A549 (cell line): ENCODE data around the gene VPS51. TPM values are rescaled to one million over a fixed set of nuclear protein-coding genes. Genes with fewer than 3 reads are reported as not detected.
A peak's percentile ranks its signal among the peaks of the same experiment; 100 is the strongest.

Experiments used
- ATAC-seq, 2 experiments: fragments of 200-7000 bp in 1 of 2; fragments of >200 bp in 1 of 2; cut with Nextera tagmentation in 1 of 2; cut with Tn5 transposase in 1 of 2; 3 replicates each; pipeline versions ENCODE4 v1.8.0 to v1.9.1; 2018 to 2020; ENCODE audit warnings: mild to moderate bottlenecking in 1 of 2, moderate library complexity in 1 of 2
- CTCF ChIA-PET: fragments of 300-600 bp; sonication (Branson Sonifier 250); formaldehyde crosslinking; extraction: SDS; loops from one replicate; lab custom pipeline; 2021; ENCODE audit warnings: antibody characterized with exemption, inconsistent platforms; lab: Yijun Ruan, JAX
- POLR2A ChIA-PET: fragments of 350-600 bp; formaldehyde crosslinking; extraction: SDS; loops from one replicate; lab custom pipeline; 2021; ENCODE audit warnings: antibody characterized with exemption, inconsistent platforms; lab: Yijun Ruan, JAX
- DNase-seq, 2 experiments: peaks; one replicate each; pipeline versions ENCODE4 v3.0.0 to v3.0.0-alpha.2; 2011 to 2016; ENCODE audit warnings: low read depth in 1 of 2, low spot score in 1 of 2
- FAIRE-seq: peaks from 2 replicates; lab custom pipeline; 2011; peaks lifted over from hg19 to GRCh38; lab: Jason Lieb, UNC
- H3K27ac ChIP-seq, 2 experiments: fragments of >200 bp; sonication (Bioruptor Twin); formaldehyde crosslinking; 3 replicates each; pipeline ENCODE4 v1.5.1; 2016 to 2017
- H3K4me1 ChIP-seq: fragments of >200 bp; sonication (Bioruptor Twin); formaldehyde crosslinking; 3 replicates; pipeline ENCODE4 v1.6.1; 2016
- H3K4me2 ChIP-seq: fragments of >200 bp; sonication (Bioruptor Twin); formaldehyde crosslinking; 3 replicates; pipeline ENCODE4 v1.6.1; 2016
- H3K4me3 ChIP-seq: fragments of >200 bp; sonication (Bioruptor Twin); formaldehyde crosslinking; 3 replicates; pipeline ENCODE4 v1.5.1; 2016
- H3K9me3 ChIP-seq: fragments of >200 bp; sonication (Bioruptor Twin); formaldehyde crosslinking; 3 replicates; pipeline ENCODE4 v1.6.1; 2016
- BHLHE40 ChIP-seq: IDR thresholded peaks from 2 replicates; pipeline ENCODE4 v1.6.1; 2012; ENCODE audit warnings: low read depth, low read length, inconsistent platforms
- CBX2 ChIP-seq: fragments of 200-600 bp; sonication (generic); IDR thresholded peaks from 2 replicates; pipeline ENCODE4 v1.6.1; 2016; ENCODE audit warnings: low read depth, mild to moderate bottlenecking, borderline replicate concordance
- CBX8 ChIP-seq: fragments of 200-600 bp; sonication (generic); IDR thresholded peaks from 2 replicates; pipeline ENCODE4 v1.6.1; 2016
- CHD2 ChIP-seq: fragments of 150-350 bp; IDR thresholded peaks from 2 replicates; pipeline ENCODE4 v1.6.1; 2014; ENCODE audit warnings: low read length; ENCODE audit not compliant: partially characterized antibody
- EHF ChIP-seq: fragments of 250-450 bp; sonication (Bioruptor Pico); IDR thresholded peaks from 2 replicates; pipeline ENCODE4 v1.5.0; 2020; ENCODE audit warnings: mild to moderate bottlenecking
- FOSB ChIP-seq: fragments of 250-450 bp; sonication (Bioruptor Pico); IDR thresholded peaks from 2 replicates; pipeline ENCODE4 v1.5.0; 2020; ENCODE audit warnings: mild to moderate bottlenecking, moderate library complexity
- FOXS1 ChIP-seq: fragments of 250-450 bp; sonication (Bioruptor Pico); IDR thresholded peaks from 2 replicates; pipeline ENCODE4 v1.5.0; 2020; ENCODE audit warnings: mild to moderate bottlenecking, moderate library complexity
- HES2 ChIP-seq: fragments of >200 bp; sonication (Bioruptor Twin); formaldehyde crosslinking; IDR thresholded peaks from 2 replicates; pipeline ENCODE4 v1.6.1; 2016
- HEYL ChIP-seq: fragments of 250-450 bp; sonication (Bioruptor Pico); IDR thresholded peaks from 2 replicates; pipeline ENCODE4 v1.8.0; 2021; ENCODE audit warnings: mild to moderate bottlenecking, moderate library complexity
- HOXA7 ChIP-seq: fragments of 250-450 bp; sonication (Bioruptor Pico); IDR thresholded peaks from 2 replicates; pipeline ENCODE4 v1.5.0; 2020; ENCODE audit warnings: mild to moderate bottlenecking, moderate library complexity
- JUN ChIP-seq, 2 experiments: fragments of >200 bp; sonication (Bioruptor Twin); formaldehyde crosslinking; IDR thresholded peaks; 2 replicates in 1 of 2; 3 replicates in 1 of 2; pipeline ENCODE4 v1.6.1; 2016 to 2017
- MAX ChIP-seq: IDR thresholded peaks from 2 replicates; pipeline ENCODE4 v1.6.1; 2012
- MYC ChIP-seq: IDR thresholded peaks from 2 replicates; pipeline ENCODE4 v1.6.1; 2012; ENCODE audit warnings: mild to moderate bottlenecking, inconsistent platforms, low read length, improper control_type of control experiment, borderline replicate concordance
- NFE2L2 ChIP-seq: fragments of 150-350 bp; conservative IDR thresholded peaks from 2 replicates; pipeline ENCODE4 v1.6.1; 2014; ENCODE audit warnings: low read length
- NR3C1 ChIP-seq: fragments of >200 bp; sonication (Bioruptor Twin); formaldehyde crosslinking; IDR thresholded peaks from 3 replicates; pipeline ENCODE4 v1.6.1; 2017
- PHF8 ChIP-seq: fragments of 200-600 bp; sonication (generic); IDR thresholded peaks from 2 replicates; pipeline ENCODE4 v1.6.1; 2016; ENCODE audit warnings: low read depth, mild to moderate bottlenecking, antibody characterized with exemption, moderate library complexity, borderline replicate concordance
- POLR2A ChIP-seq: IDR thresholded peaks from 2 replicates; pipeline ENCODE4 v1.6.1; 2012; ENCODE audit warnings: mild to moderate bottlenecking, low read length
- POLR2AphosphoS2 ChIP-seq: conservative IDR thresholded peaks from 2 replicates; pipeline ENCODE4 v1.6.1; 2012; ENCODE audit warnings: low read length, improper control_type of control experiment, inconsistent platforms
- RAD21 ChIP-seq, 2 experiments: fragments of >200 bp in 1 of 2; sonication (Bioruptor Twin) in 1 of 2; formaldehyde crosslinking in 1 of 2; IDR thresholded peaks in 1 of 2; conservative IDR thresholded peaks in 1 of 2; 2 replicates in 1 of 2; 3 replicates in 1 of 2; pipeline ENCODE4 v1.6.1; 2012 to 2018; ENCODE audit warnings: inconsistent platforms in 1 of 2
- RARB ChIP-seq: fragments of 250-450 bp; sonication (Bioruptor Pico); IDR thresholded peaks from 2 replicates; pipeline ENCODE4 v1.8.0; 2021; ENCODE audit warnings: mild to moderate bottlenecking, moderate library complexity
- RNF2 ChIP-seq: fragments of 200-600 bp; sonication (generic); IDR thresholded peaks from 2 replicates; pipeline ENCODE4 v1.6.1; 2016; ENCODE audit warnings: low read depth, mild to moderate bottlenecking, antibody characterized with exemption, moderate library complexity, borderline replicate concordance
- TFCP2L1 ChIP-seq: fragments of 250-450 bp; sonication (Bioruptor Pico); IDR thresholded peaks from 2 replicates; pipeline ENCODE4 v1.5.0; 2021; ENCODE audit warnings: mild to moderate bottlenecking
- TP53 ChIP-seq: fragments of 250-450 bp; sonication (Bioruptor Pico); IDR thresholded peaks from 2 replicates; pipeline ENCODE4 v1.5.0; 2021; ENCODE audit warnings: mild to moderate bottlenecking, moderate library complexity
- ZFP36 ChIP-seq: fragments of 450-650 bp; IDR thresholded peaks from 2 replicates; pipeline ENCODE4 v1.6.1; 2014; ENCODE audit warnings: borderline replicate concordance; ENCODE audit not compliant: partially characterized antibody
- WGBS: methylation state at CpG from one replicate; pipeline ENCODE4 v1.1.6; 2017; ENCODE audit errors: missing lambda C conversion rate; 5-methylcytosine and 5-hydroxymethylcytosine counted together
- polyA plus RNA-seq, 4 experiments: library from polyadenylated mRNA; depleted of rRNA in 3 of 4; stranded (reverse); fragments of >200 nt; fragmentation: RNase III in 1 of 4; extraction: RNeasy Plus Mini Kit Qiagen cat#74134 plus additional on column Dnase treatment in 1 of 4; gene quantifications; 2 replicates in 3 of 4; 3 replicates in 1 of 4; pipeline ENCODE4 v1.2.3, GENCODE V29; 2011 to 2017
- TF ChIP-seq, protein P1 (sequence below): IDR thresholded peaks from 2 replicates; pipeline ENCODE4 v1.6.1; 2012; ENCODE audit warnings: low read depth, borderline replicate concordance
- TF ChIP-seq, protein P2 (sequence below): fragments of 250-450 bp; sonication (Bioruptor Pico); IDR thresholded peaks from 2 replicates; pipeline ENCODE4 v1.5.0; 2020; ENCODE audit warnings: low read depth, mild to moderate bottlenecking, moderate library complexity

The VPS51 gene
- polyA plus RNA-seq, 2 of the 4 experiments (the other 2 are of a cell fraction) = 37.2 to 51.0 TPM

DNA sequence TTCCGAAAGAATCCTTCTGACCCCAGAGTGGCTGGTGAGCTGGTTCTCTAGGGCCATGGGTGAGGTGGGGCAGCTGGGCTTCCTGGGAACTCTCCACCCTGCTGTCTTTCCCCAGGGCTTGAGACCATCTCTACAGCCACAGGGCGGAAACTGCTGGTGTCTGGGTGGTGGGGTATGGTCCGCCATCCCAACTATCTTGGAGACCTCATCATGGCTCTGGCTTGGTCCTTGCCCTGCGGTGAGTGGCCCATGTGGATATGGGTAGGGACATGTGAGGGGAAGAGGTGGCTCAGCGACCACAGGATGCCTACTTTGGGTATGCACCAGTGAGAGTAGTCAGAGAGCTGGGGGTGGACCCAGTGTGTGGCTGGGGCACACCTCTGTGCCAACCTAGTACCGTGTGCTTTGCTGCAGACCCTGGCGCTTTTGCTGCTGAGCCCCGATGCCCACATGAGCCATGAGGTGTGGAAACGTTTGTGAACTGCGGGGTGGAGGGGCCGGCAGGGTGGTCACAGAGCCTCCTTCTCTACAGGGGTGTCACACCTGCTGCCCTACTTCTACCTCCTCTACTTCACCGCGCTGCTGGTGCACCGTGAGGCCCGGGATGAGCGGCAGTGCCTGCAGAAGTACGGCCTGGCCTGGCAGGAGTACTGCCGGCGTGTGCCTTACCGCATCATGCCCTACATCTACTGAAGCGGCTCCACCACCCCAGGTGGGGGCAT is 19.5 kb downstream of the VPS51 start (continued):
- TF ChIP-seq MAX (0 out of 2 replicates have a peak, but pooled peaks have one; percentile 12), FOSB (CRISPR knock-in tag) (no peak)

DNA sequence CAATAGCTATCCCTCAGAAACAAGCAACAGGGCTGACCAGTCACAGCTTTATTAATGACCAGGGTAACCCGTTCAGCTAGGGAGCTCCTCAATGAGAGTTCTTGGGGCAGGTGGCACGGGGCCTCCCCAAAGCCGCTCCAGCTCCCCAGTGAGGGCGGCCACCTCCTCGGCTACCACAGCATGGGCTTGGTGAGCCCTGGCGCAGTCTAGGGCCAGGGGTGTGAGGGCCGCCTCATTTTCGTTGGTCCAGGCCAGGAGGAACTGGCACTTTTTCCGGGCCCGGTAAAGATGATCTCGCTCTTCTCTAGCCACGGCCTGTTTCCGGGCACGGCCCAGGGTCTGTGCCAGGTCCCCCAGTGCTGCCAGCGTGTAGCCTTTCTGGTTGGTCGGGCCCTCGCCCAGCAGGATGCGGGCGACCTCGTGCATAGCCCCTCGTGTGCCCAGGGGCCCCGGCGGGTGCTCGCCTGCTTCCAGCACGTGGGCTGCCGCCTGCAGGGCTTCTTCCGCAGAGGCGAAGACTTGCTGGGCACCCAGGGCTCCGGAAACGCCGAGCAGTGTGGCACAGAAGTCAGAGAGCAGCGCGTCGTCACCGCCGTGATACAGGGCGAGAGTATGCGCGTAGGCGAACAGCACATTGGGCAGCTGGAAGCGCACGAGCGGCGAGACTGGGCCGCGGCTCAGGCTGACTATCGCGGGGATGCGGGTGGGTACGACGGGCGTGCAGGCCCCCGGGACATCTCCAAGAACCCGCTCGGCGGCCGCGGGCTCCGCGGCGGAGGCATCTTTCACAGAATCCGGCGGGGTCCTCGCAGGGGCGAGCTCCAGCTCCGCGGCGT is 20.6 kb downstream of the VPS51 start:
- DNase-seq = peak in 1 of 2 experiments; percentile 28
- FAIRE-seq = no peak
- Histone ChIP-seq H3K4me3 (peak overlapping the region; percentile 86), H3K4me1 (peaks cover 34% of the 10 kb centered on the region; the same call in 2 of the 3 replicates), H3K9me3 (no peaks in the 10 kb centered on the region), H3K4me2 (peak overlapping the region; percentile 92), H3K27ac (peak overlapping the region; percentile 93)
- TF ChIP-seq TFCP2L1 = no peak
- TF ChIP-seq MAX = peak; percentile 77
- no peak for TF ChIP-seq TP53 (CRISPR knock-in tag)
- no peak for TF ChIP-seq NFE2L2
- peak; percentile 32 for TF ChIP-seq POLR2A
- TF ChIP-seq, protein P1, sequence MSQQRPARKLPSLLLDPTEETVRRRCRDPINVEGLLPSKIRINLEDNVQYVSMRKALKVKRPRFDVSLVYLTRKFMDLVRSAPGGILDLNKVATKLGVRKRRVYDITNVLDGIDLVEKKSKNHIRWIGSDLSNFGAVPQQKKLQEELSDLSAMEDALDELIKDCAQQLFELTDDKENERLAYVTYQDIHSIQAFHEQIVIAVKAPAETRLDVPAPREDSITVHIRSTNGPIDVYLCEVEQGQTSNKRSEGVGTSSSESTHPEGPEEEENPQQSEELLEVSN = peak; percentile 61; the same call in 1 of the 2 replicates
- ChIA-PET CTCF (interaction anchor here (0.8 to 6.3 kb wide), 15 partner anchors 7 to 329 kb away, joined by 3 to 75 read pairs (median 4); partner anchors contain the start of gene TM7SF2), POLR2A (interaction anchor here (1.2 to 1.5 kb wide), 5 partner anchors 15 to 217 kb away, joined by 3 to 13 read pairs (median 3); partner anchors contain the start of genes DPF2, SNX15 and SYVN1)
- ATAC-seq = peak in 1 of 2 experiments; percentile 5; a peak in 3 of 6 replicates
- 45% methylated on average over 45 of the region's 68 CpGs for WGBS

GRCh38 chr11:65117206-65118096 is 21.4 kb downstream of the VPS51 start, which contains the start of gene ZNHIT2:
Gene ZNHIT2 (minus strand): TSS chr11:65117701. CDS start chr11:65117653, 48 bp downstream.
- ATAC-seq (peak; percentile 55 to 74), FAIRE-seq (peak; percentile 61), DNase-seq (peak; percentile 82 to 98)
- CTCF ChIA-PET = interaction anchor here (0.7 to 6.3 kb wide), 35 partner anchors 8 to 375 kb away, joined by 3 to 75 read pairs (median 4); partner anchors contain the start of genes ARL2, BATF2, CAPN1 and SYVN1
- Histone ChIP-seq H3K9me3 (no peaks in the 10 kb centered on the region), H3K4me1 (peaks cover 34% of the 10 kb centered on the region; the same call in 2 of the 3 replicates), H3K4me3 (peak within 1 kb of the TSS; percentile 86), H3K4me2 (peak within 1 kb of the TSS; percentile 92), H3K27ac (peak within 1 kb of the TSS; percentile 93)
- POLR2A ChIA-PET = interaction anchor here (0.6 to 2.0 kb wide), 9 partner anchors 9 to 340 kb away, joined by 3 to 16 read pairs (median 4); partner anchors contain the start of genes CAPN1, DPF2, SNX15 and SYVN1
- WGBS = 1% methylated on average over 37 of the region's 89 CpGs
- peak; percentile 98 for TF ChIP-seq PHF8
- no peak for TF ChIP-seq HES2
- peak; percentile 85; the same call in 1 of the 2 replicates for TF ChIP-seq POLR2AphosphoS2
- TF ChIP-seq EHF (CRISPR knock-in tag) = no peak
- no peak for TF ChIP-seq RARB (CRISPR knock-in tag)
- TF ChIP-seq, protein P2, sequence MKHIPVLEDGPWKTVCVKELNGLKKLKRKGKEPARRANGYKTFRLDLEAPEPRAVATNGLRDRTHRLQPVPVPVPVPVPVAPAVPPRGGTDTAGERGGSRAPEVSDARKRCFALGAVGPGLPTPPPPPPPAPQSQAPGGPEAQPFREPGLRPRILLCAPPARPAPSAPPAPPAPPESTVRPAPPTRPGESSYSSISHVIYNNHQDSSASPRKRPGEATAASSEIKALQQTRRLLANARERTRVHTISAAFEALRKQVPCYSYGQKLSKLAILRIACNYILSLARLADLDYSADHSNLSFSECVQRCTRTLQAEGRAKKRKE (CRISPR knock-in tag) = no peak
- peak; percentile 52; the same call in 1 of the 2 replicates for TF ChIP-seq RNF2
- TF ChIP-seq MYC = peak; percentile 66; the same call in 1 of the 2 replicates
- no peak; the same call in none of the 2 replicates for TF ChIP-seq HOXA7 (CRISPR knock-in tag)
- no peak for TF ChIP-seq NR3C1
- TF ChIP-seq BHLHE40 = 0 out of 2 replicates have a peak, but pooled peaks have one; percentile 2
- no peak for TF ChIP-seq HEYL (CRISPR knock-in tag)
- no peak for TF ChIP-seq CBX8
- no peak for TF ChIP-seq CHD2
- peak; percentile 89 for TF ChIP-seq MAX
- no peak for TF ChIP-seq CBX2
- no peak for TF ChIP-seq ZFP36
- TF ChIP-seq FOXS1 = no peak
- TF ChIP-seq RAD21 (conservative IDR thresholded peaks at IDR 0.05 in 1 of 2, IDR thresholded peaks at IDR 0.05 in 1 of 2) = peak; percentile 80 to 83
- peak; percentile 81 to 93 for TF ChIP-seq JUN (IDR thresholded peaks at IDR 0.05)
- TF ChIP-seq, protein P1 = 0 out of 2 replicates have a peak, but pooled peaks have one; percentile 48
